HEK293 (cell line): Measurements from ENCODE around the gene NAT14.

Source experiments
- ZNF701 ChIP-seq: fragments of 450-650 bp; formaldehyde crosslinking; IDR thresholded peaks from 2 replicates; pipeline ENCODE4 v1.5.1; 2016; ENCODE audit warnings: missing biosample characterization, missing genetic modification characterization
- ZNF837 ChIP-seq: fragments of 450-650 bp; formaldehyde crosslinking; IDR thresholded peaks from 2 replicates; pipeline ENCODE4 v1.5.1; 2016; ENCODE audit warnings: missing biosample characterization, missing genetic modification characterization
- TF ChIP-seq, protein P1 (sequence below): fragments of 450-650 bp; formaldehyde crosslinking; IDR thresholded peaks from 2 replicates; pipeline ENCODE4 v1.5.1; 2016; ENCODE audit warnings: missing biosample characterization, missing genetic modification characterization

DNA sequence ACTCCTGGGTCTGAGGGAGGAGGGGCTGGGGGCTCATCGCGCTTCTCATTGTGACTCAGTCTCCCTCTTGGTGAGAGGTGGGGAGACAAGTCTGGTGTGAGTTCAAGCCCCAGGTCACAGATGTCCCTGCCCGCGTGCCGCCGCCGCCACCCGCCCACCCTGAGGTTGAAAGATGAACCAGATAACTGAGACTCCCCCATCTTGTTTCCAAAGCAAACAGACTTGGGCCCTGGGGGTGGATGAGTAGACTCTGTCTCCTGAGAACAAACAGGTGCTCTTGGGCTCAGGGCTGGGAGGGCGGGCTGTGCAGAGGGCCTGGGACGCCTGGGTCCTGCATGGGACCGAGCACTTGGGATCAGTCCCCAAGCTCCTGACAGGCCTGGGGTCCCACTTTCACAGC lies 51.4 kb downstream of the NAT14 start:
- TF ChIP-seq ZNF837 (tag by site-specific recombination) (no peak), ZNF701 (tag by site-specific recombination) (no peak)
- TF ChIP-seq, protein P1, sequence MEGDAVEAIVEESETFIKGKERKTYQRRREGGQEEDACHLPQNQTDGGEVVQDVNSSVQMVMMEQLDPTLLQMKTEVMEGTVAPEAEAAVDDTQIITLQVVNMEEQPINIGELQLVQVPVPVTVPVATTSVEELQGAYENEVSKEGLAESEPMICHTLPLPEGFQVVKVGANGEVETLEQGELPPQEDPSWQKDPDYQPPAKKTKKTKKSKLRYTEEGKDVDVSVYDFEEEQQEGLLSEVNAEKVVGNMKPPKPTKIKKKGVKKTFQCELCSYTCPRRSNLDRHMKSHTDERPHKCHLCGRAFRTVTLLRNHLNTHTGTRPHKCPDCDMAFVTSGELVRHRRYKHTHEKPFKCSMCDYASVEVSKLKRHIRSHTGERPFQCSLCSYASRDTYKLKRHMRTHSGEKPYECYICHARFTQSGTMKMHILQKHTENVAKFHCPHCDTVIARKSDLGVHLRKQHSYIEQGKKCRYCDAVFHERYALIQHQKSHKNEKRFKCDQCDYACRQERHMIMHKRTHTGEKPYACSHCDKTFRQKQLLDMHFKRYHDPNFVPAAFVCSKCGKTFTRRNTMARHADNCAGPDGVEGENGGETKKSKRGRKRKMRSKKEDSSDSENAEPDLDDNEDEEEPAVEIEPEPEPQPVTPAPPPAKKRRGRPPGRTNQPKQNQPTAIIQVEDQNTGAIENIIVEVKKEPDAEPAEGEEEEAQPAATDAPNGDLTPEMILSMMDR, result no peak
